ENCODE data around the gene ATF7IP. TPM values are rescaled to one million over a fixed set of nuclear protein-coding genes. Genes with fewer than 3 reads are reported as not detected.

ATF7IP gene
- total RNA-seq, 2 experiments from 2014 or later: 101 to 107 TPM

GRCh38 chr12:14452336-14452735 lies 86.9 kb downstream of the ATF7IP start:
- DNase-seq: no peak
- TF ChIP-seq CTCF (IDR thresholded peaks at IDR 0.05): no peak
- intact Hi-C loops (cut with micrococcal nuclease): no loop called here
- Mint-ChIP-seq H3K4me1 (ENCODE audit: low read depth) (peaks cover 72% of the 10 kb centered on the region), H3K27ac (peak overlapping the region; percentile 75), H3K9me3 (peaks cover 8% of the 10 kb centered on the region), H3K36me3 (ENCODE audit: low read depth) (peaks cover 80% of the 10 kb centered on the region), H3K4me3 (peak overlapping the region; percentile 25), H3K27me3 (no peaks in the 10 kb centered on the region)
- ATAC-seq: no peak
- ChIA-PET POLR2A (interaction anchor here (0.8 to 1.1 kb wide), 3 partner anchors 35 to 226 kb away, joined by 3 read pairs; no protein-coding TSS in a partner anchor), CTCF (interaction anchor here (0.6 to 3.4 kb wide), 11 partner anchors 9 to 227 kb away, joined by 3 to 24 read pairs (median 3); partner anchors contain the start of gene ATF7IP)

DNA sequence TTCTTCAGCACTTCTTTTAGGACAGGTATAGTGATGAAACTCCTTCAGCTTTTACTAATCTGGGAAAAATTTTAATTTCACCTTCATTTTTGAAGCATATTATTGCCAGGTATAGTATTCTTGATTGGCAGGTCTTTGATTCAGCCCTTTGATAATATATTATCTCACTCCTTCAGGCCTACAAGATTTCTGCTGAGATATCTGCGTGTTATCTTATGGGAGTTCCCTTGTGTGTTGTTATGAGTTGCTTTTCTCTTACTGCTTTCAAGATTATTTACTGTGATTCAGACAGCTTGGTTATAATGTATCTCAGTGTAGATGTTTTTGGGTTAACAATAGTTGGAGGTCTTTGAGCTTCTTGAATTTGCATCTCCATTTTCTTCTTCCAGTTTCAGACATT lies 87.4 kb downstream of the ATF7IP start:
- peaks cover 8% of the 10 kb centered on the region for H3K9me3 Mint-ChIP-seq
- DNase-seq (no peak), ATAC-seq (no peak)
- intact Hi-C loops (cut with micrococcal nuclease): no loop called here
- H3K27me3 Mint-ChIP-seq: no peaks in the 10 kb centered on the region
- no peak for TF ChIP-seq CTCF (IDR thresholded peaks at IDR 0.05)
- H3K4me3 Mint-ChIP-seq: peak overlapping the region; percentile 7
- peak overlapping the region; percentile 75 for H3K27ac Mint-ChIP-seq
- ChIA-PET CTCF (interaction anchor here (0.6 to 3.4 kb wide), 16 partner anchors 10 to 267 kb away, joined by 3 to 24 read pairs (median 4); partner anchors contain the start of gene ATF7IP), POLR2A (interaction anchor here (0.5 to 1.9 kb wide), 6 partner anchors 35 to 316 kb away, joined by 3 to 4 read pairs (median 4); partner anchors contain the start of gene ATF7IP)
- peaks cover 69% of the 10 kb centered on the region for H3K4me1 Mint-ChIP-seq (ENCODE audit: low read depth)
- peaks cover 76% of the 10 kb centered on the region for H3K36me3 Mint-ChIP-seq (ENCODE audit: low read depth)

DNA sequence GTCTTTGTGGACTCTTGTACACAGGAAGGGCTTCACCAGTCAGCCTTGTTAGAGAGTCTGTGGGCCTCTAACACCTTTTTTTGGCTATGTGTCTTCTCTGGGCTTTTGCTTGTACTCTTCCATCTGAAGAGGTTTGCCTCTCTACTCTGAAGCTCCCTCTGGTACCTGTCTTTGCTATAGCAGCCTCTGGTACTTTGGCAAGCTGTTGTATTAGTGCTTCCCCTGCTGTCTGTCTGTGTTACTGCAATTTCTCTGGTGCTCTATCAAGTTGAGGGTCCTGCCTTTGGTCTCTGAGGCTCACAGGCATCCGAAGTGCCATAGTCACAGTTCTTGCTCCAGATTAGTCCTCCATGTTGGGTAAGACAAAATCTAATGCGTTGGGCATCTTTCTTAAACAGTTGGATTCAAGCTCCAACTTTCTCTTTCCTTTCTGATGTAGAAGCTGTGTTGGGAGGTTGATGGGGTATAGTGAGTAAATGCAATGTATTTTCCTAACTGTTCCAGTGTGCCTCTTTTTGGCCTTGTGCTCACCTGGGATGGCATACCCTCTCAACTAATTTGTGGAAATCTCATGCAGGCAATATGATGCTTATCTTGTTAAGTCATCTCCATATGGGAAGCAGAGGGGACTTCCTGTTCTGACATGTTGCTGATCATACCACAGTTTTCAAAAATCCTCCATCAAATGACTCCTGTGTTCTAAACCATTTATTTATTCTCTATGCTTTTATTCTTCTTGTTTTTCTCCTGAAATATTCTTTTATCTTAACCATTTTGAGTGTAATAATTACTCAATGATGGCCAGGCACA lies 88.8 kb downstream of the ATF7IP start:
- intact Hi-C loops (cut with micrococcal nuclease): no loop called here
- Mint-ChIP-seq H3K9me3 (peaks cover 8% of the 10 kb centered on the region), H3K36me3 (ENCODE audit: low read depth) (peaks cover 68% of the 10 kb centered on the region), H3K4me1 (ENCODE audit: low read depth) (peaks cover 60% of the 10 kb centered on the region), H3K4me3 (no peak overlapping the region), H3K27ac (peak overlapping the region; percentile 75), H3K27me3 (no peaks in the 10 kb centered on the region)
- POLR2A ChIA-PET: interaction anchor here (1.9 kb wide), 1 partner anchor 89 kb away, joined by 4 read pairs; the partner anchor contains the start of gene ATF7IP
- peak; percentile 96 for ATAC-seq
- TF ChIP-seq CTCF (IDR thresholded peaks at IDR 0.05): peak; percentile 68
- CTCF ChIA-PET: interaction anchor here (0.8 to 3.4 kb wide), 28 partner anchors 9 to 268 kb away, joined by 3 to 24 read pairs (median 6); partner anchors contain the start of gene ATF7IP
- peak; percentile 49 for DNase-seq

DNA sequence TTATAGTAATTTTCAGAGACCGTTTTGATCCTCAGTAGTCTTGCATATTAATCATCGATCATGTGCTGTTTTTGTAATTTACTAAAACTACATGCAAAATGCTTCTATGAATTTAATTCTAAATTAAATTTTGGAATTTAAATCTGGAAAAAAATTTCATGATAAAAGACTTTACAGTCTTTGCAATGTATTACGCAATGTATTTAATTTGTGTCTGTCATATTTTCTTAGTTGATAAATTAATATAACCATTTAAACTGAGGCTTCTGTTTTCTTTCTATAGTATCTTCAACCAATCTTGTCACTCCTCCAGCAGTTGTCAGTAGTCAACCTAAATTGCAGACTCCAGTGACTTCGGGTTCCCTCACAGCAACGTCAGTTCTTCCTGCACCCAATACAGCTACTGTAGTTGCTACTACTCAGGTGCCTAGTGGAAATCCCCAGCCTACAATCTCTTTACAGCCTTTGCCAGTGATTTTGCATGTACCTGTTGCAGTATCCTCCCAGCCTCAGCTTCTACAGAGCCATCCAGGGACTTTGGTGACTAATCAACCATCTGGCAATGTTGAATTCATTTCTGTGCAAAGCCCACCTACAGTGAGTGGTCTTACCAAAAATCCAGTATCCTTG lies 94.8 kb downstream of the ATF7IP start:
- peaks cover 43% of the 10 kb centered on the region for H3K4me1 Mint-ChIP-seq (ENCODE audit: low read depth)
- ChIA-PET POLR2A (no interaction called here), CTCF (no interaction called here)
- H3K4me3 Mint-ChIP-seq: no peak overlapping the region
- peaks cover 51% of the 10 kb centered on the region for H3K36me3 Mint-ChIP-seq (ENCODE audit: low read depth)
- ATAC-seq (no peak), DNase-seq (no peak)
- H3K27ac Mint-ChIP-seq: no peak overlapping the region
- intact Hi-C loops (cut with micrococcal nuclease): no loop called here
- no peak for TF ChIP-seq CTCF (IDR thresholded peaks at IDR 0.05)
- H3K9me3 Mint-ChIP-seq: no peaks in the 10 kb centered on the region
- no peaks in the 10 kb centered on the region for H3K27me3 Mint-ChIP-seq
